GM18909 (cell line): ENCODE data around the gene C16orf87.

Source experiments
- ATAC-seq: cut with Tn5 transposase; IDR thresholded peaks from one replicate; pipeline ENCODE4 v1.9.1; 2021; ENCODE audit warnings: mild to moderate bottlenecking; ENCODE audit not compliant: unreplicated experiment, poor library complexity

The C16orf87 gene

GRCh38 chr16:46763147-46763546 lies 67.8 kb downstream of the C16orf87 start:
- ATAC-seq = no peak

DNA sequence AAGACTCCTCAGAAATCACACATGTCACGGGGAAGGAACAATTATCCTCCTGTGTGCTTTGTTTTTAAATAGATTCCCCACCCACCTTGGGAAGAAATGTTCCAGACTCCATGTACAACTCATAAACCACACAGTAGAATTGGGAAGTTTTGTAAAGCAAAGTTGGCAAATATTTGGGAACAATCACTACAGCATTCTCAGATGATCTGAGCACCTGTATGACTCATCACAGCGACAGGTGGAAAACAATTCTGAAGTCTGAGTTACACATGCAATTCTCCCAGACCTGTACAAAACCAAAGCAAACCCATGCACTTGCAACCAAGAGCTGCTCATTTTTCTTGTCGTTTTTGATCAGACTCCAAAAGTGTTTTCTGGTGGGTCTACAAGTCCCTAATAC lies 68.4 kb downstream of the C16orf87 start:
- ATAC-seq = no peak

DNA sequence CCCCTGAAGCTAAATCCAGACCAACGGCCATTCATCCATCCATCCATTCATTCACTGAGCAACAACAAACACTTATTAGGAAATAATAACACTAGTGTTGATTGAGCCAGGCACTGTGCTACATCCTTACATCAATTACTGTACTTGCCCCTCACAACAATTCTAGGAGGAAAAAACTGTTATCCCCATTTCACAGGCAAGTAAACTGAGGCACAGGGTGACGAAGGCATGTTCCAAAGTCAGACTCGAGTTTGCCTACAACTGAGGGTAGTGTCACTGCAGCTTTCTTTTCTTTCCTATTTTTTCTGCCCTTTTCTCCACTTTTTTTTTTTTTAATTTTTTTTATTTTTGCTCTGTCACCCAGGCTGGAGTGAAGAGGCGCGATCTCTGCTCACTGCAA lies 71.7 kb downstream of the C16orf87 start:
- no peak for ATAC-seq

DNA sequence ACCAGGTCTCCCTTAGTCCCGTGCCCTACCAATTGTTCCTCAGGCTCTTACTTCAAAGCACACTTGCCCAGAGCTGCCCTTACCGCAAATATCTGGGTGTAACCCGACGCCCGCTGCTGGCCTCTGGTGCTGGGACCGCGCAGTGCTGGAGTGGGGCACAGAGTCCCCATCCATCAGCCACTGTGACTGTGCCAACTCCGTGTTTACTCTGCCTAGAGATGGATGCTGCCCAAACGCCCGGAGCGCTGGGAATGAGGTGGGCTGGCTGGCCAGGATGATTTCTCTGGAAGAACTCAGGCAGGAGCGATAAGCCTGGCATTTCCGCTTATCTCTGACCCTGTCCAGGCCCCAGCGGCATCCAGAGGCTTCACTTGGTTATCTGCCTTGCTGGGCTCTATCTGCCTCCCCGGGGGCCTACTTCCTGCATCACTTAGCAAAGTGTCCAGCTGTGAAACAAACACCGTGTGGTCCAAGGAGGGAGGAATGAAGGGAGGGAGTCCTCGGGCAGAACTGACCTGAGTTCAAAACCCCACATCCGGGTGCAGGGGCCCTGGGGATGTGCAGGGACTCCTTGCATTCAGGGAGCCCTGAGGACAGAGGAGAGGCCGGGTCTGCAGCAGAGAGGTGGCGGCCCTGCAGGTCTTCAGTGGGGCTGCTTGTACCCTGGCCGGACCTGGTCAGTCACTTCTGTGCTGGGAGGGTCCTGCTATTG lies 73.5 kb downstream of the C16orf87 start:
- ATAC-seq = no peak

GRCh38 chr16:46756772-46757171 lies 74.2 kb downstream of the C16orf87 start:
- no peak for ATAC-seq

DNA sequence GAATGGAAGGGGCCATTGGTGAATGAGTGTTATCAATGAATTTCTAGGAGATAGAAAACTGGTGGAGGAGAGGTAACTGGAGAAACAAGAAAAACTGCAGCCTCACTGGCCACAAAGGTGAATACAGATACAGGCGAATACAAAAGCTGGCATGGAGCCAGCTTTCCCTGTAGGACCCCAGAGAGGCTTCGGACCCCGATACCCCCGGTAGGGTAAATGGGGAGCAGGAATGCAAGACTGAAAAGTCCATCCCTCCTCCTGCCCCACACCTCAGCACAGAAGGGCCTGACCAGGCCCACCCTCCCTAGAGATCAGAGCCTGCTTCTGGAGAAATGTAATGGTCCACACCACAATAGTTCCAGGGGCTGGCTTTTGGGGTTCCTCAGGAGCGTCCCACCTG lies 78.0 kb downstream of the C16orf87 start:
- ATAC-seq = no peak

DNA sequence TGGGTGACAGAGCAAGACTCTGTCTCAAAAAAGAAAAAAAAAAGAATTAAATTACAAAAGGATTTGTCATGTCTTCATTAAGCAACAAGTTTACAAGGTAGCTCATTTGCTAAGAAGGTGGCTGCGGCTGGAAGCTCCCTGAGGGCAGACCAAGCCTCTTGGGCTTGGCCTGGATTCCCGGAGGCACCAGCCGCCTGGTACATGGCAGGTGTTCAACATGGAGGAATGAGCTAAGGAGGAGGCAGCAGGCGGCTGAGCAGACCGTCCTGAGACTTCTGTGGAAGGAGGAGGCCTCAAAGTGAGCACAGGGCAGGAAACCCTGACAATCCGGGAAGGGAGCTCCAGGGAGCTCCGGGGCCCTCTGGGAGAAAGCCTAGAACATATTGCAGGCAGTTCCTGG lies 79.6 kb downstream of the C16orf87 start:
- ATAC-seq = no peak

- ATAC-seq = peak; percentile 65
Observed at GRCh38 chr16:46748775-46749705, 81.9 kb downstream of the C16orf87 start.

- ATAC-seq = no peak
Observed at GRCh38 chr16:46747777-46748651, 83.0 kb downstream of the C16orf87 start, which contains the start of gene MYLK3. TSS of gene MYLK3 (minus strand) at chr16:46748344. CDS start at chr16:46748193, 151 bp downstream.

DNA sequence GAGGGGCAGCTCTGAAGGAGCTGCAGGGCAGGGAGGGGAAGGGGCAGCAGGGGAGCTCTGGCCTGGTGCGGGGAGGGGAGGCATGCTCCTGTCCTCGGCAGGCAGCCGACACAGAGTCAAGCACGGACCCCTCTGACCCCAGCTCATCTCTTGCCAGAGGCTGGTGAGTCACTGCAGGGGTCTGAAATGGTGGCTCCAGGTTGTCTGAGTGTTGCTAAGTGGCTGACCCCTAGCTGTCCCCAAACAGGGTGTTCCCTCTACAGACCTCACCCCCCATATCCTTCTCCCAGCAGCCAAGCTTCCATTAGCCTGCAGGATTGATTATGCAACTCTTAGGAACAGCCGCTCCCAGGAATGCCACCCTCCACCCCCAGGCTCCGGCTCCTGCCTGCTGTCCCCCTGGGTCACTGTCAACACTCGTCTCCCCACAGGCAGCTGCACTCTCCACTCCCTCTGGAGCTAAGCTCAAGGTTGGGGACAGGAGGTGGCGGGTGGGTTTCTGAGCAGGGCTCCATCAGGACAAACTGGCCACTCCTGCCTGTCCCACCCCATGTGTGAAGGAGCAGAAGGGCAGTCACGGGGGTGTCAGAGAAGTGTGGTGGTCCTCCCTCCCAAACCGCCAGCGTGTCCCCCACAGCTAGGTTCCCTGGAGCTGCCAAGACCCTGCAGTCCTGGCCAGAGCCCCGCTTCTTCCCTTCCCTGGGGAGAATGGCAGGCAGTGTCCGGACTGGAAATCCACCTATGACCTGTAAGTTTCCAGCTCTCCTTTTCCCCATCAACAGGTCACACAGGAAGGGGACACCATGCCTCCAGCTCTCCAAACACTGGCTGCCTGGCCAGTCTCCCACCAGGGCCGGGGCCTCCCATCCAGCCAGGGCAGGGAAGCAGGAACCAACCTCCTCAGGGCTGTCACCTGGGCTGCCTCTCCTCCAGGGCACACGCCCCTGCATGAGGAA lies 83.9 kb downstream of the C16orf87 start:
- ATAC-seq = no peak
